Measurements from ENCODE around the gene LDLRAD4.

The LDLRAD4 gene

DNA sequence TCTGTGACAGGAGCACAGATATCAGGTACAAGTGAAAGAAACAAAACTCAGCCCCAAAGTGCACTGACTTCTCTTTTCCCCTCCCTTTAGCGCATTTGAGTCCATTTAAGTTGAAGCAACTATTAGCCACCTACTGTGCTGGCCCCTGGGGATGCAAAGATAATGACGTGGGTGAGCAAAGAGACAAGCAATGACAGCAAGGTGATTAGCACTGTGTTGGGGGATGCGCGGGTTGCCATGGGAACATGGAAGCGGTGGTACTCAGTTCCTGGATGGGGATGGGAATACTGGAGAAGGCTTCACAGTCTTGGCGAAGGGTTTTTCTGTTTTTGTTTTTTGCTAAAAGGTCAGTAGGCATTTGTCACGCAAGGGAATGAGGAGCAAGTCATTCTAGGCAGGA lies 205.8 kb downstream of the LDLRAD4 start:
- Histone ChIP-seq H3K27ac (replicated peaks) (no peak overlapping the region), H3K27me3 (ENCODE audit: insufficient read depth, poor library complexity, severe bottlenecking) (no peaks in the 10 kb centered on the region), H3K4me3 (replicated peaks; ENCODE audit: insufficient read depth, low read length) (no peak overlapping the region)
- no peak for DNase-seq (ENCODE audit: low read depth in 1 of 2, low spot score in 1 of 2)
- no peak for TF ChIP-seq GABPA (IDR thresholded peaks at IDR 0.05; ENCODE audit: low read depth)
- no peak for TF ChIP-seq SPI1 (IDR thresholded peaks at IDR 0.05; ENCODE audit: borderline replicate concordance, low read depth)
- no peak for TF ChIP-seq POLR2AphosphoS5 (IDR thresholded peaks at IDR 0.05; ENCODE audit: low read depth)
- TF ChIP-seq, protein P1, sequence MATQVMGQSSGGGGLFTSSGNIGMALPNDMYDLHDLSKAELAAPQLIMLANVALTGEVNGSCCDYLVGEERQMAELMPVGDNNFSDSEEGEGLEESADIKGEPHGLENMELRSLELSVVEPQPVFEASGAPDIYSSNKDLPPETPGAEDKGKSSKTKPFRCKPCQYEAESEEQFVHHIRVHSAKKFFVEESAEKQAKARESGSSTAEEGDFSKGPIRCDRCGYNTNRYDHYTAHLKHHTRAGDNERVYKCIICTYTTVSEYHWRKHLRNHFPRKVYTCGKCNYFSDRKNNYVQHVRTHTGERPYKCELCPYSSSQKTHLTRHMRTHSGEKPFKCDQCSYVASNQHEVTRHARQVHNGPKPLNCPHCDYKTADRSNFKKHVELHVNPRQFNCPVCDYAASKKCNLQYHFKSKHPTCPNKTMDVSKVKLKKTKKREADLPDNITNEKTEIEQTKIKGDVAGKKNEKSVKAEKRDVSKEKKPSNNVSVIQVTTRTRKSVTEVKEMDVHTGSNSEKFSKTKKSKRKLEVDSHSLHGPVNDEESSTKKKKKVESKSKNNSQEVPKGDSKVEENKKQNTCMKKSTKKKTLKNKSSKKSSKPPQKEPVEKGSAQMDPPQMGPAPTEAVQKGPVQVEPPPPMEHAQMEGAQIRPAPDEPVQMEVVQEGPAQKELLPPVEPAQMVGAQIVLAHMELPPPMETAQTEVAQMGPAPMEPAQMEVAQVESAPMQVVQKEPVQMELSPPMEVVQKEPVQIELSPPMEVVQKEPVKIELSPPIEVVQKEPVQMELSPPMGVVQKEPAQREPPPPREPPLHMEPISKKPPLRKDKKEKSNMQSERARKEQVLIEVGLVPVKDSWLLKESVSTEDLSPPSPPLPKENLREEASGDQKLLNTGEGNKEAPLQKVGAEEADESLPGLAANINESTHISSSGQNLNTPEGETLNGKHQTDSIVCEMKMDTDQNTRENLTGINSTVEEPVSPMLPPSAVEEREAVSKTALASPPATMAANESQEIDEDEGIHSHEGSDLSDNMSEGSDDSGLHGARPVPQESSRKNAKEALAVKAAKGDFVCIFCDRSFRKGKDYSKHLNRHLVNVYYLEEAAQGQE (IDR thresholded peaks at IDR 0.05; ENCODE audit: insufficient replicate concordance, low read depth) = no peak
- TF ChIP-seq, protein P2, sequence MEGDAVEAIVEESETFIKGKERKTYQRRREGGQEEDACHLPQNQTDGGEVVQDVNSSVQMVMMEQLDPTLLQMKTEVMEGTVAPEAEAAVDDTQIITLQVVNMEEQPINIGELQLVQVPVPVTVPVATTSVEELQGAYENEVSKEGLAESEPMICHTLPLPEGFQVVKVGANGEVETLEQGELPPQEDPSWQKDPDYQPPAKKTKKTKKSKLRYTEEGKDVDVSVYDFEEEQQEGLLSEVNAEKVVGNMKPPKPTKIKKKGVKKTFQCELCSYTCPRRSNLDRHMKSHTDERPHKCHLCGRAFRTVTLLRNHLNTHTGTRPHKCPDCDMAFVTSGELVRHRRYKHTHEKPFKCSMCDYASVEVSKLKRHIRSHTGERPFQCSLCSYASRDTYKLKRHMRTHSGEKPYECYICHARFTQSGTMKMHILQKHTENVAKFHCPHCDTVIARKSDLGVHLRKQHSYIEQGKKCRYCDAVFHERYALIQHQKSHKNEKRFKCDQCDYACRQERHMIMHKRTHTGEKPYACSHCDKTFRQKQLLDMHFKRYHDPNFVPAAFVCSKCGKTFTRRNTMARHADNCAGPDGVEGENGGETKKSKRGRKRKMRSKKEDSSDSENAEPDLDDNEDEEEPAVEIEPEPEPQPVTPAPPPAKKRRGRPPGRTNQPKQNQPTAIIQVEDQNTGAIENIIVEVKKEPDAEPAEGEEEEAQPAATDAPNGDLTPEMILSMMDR (IDR thresholded peaks at IDR 0.05; ENCODE audit: insufficient read depth, low read length) = no peak

- DNase-seq (ENCODE audit: low read depth in 1 of 2, low spot score in 1 of 2) = no peak
- Histone ChIP-seq H3K27ac (replicated peaks) (no peak overlapping the region), H3K27me3 (ENCODE audit: insufficient read depth, poor library complexity, severe bottlenecking) (no peaks in the 10 kb centered on the region), H3K4me3 (replicated peaks; ENCODE audit: insufficient read depth, low read length) (no peak overlapping the region)
- TF ChIP-seq, protein P1 (IDR thresholded peaks at IDR 0.05; ENCODE audit: insufficient replicate concordance, low read depth) = no peak
- peak; percentile 73 for TF ChIP-seq SPI1 (IDR thresholded peaks at IDR 0.05; ENCODE audit: borderline replicate concordance, low read depth)
Observed at GRCh38 chr18:13425357-13426091, 207.0 kb downstream of the LDLRAD4 start.

DNA sequence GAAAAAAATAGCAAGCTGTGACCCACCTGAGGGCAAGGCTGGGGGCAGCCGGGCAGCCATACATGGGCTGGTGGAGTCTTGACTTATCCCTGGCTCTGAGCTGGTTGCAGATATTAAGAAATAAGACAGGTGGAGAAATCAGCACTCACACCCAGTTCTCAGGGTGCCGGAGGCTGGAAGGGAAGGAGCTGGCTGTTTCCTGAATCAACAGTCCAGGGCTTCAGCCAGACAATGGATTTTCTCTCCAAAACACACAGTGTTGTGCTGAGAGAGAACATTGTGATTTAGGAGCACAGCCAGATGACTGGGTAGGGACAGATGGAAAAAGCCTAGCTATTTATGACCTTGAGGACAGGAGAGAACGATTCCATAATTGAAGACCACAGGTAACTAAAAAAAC lies 208.8 kb downstream of the LDLRAD4 start:
- no peak for DNase-seq (ENCODE audit: low read depth in 1 of 2, low spot score in 1 of 2)
- Histone ChIP-seq H3K4me3 (replicated peaks; ENCODE audit: insufficient read depth, low read length) (no peak overlapping the region), H3K27me3 (ENCODE audit: insufficient read depth, poor library complexity, severe bottlenecking) (no peaks in the 10 kb centered on the region), H3K27ac (replicated peaks) (no peak overlapping the region)
- no peak for TF ChIP-seq SPI1 (IDR thresholded peaks at IDR 0.05; ENCODE audit: borderline replicate concordance, low read depth)
- no peak for TF ChIP-seq GABPA (IDR thresholded peaks at IDR 0.05; ENCODE audit: low read depth)
- TF ChIP-seq, protein P1 (IDR thresholded peaks at IDR 0.05; ENCODE audit: insufficient replicate concordance, low read depth) = no peak
- TF ChIP-seq POLR2AphosphoS5 (IDR thresholded peaks at IDR 0.05; ENCODE audit: low read depth) = no peak
- TF ChIP-seq, protein P2 (IDR thresholded peaks at IDR 0.05; ENCODE audit: insufficient read depth, low read length) = no peak

All from HL-60 (cell line).